Gastrocnemius medialis (tissue), 4 donors: Measurements from ENCODE around the gene SPRR2D. TPM values are rescaled to one million over a fixed set of nuclear protein-coding genes. Genes with fewer than 3 reads are reported as not detected.

Experiments used
- ATAC-seq, 2 donors: fragments of 150-250 bp; one replicate each; pipeline ENCODE4 v1.9.1; 2016
- DNase-seq, 2 donors: peaks; one replicate each; pipeline ENCODE4 v3.0.0-alpha.2; 2019
- H3K27ac ChIP-seq, 4 donors: fragments of 200-600 bp; sonication (generic); 1 replicate in 1 of 4; 2 replicates in 3 of 4; pipeline ENCODE4 v1.5.1; 2016 to 2018; ENCODE audit warnings: mild to moderate bottlenecking in 2 of 4, moderate library complexity in 1 of 4
- H3K27me3 ChIP-seq, 3 donors: fragments of 200-600 bp; sonication (generic) in 2 of 3; 1 replicate in 1 of 3; 2 replicates in 2 of 3; pipeline versions ENCODE4 v1.5.1 to v1.6.0; 2016 to 2019; ENCODE audit warnings: mild to moderate bottlenecking in 1 of 3, moderate library complexity in 1 of 3
- H3K36me3 ChIP-seq, 2 donors: fragments of 200-600 bp; sonication (generic) in 1 of 2; one replicate each; pipeline ENCODE4 v1.5.1; 2017 to 2018
- H3K4me1 ChIP-seq, 2 donors: fragments of 200-600 bp; sonication (generic) in 1 of 2; one replicate each; pipeline ENCODE4 v1.5.1; 2016 to 2017; ENCODE audit warnings: mild to moderate bottlenecking in 2 of 2
- H3K4me3 ChIP-seq, 4 donors: fragments of 200-600 bp; sonication (generic) in 3 of 4; 1 replicate in 1 of 4; 2 replicates in 3 of 4; pipeline ENCODE4 v1.5.1; 2016 to 2019; ENCODE audit warnings: mild to moderate bottlenecking in 2 of 4
- H3K9me3 ChIP-seq, 3 donors: fragments of 200-600 bp; sonication (generic) in 2 of 3; 1 replicate in 1 of 3; 2 replicates in 2 of 3; pipeline ENCODE4 v1.5.1; 2016 to 2019
- CTCF ChIP-seq, 5 experiments: fragments of 450-650 bp in 3 of 5; fragments of 200-600 bp in 2 of 5; sonication (generic) in 2 of 5; IDR thresholded peaks in 4 of 5; conservative IDR thresholded peaks in 1 of 5; 1 replicate in 4 of 5; 2 replicates in 1 of 5; pipeline ENCODE4 v1.5.1; 2016 to 2019; ENCODE audit warnings: antibody characterized with exemption in 5 of 5, mild to moderate bottlenecking in 3 of 5, moderate library complexity in 3 of 5
- POLR2A ChIP-seq, 2 donors: fragments of 450-650 bp; IDR thresholded peaks; one replicate each; pipeline ENCODE4 v1.6.1; 2017; ENCODE audit warnings: antibody characterized with exemption in 2 of 2, mild to moderate bottlenecking in 2 of 2, moderate library complexity in 2 of 2
- in situ Hi-C, 4 donors: fragments of 200-750 bp; cut with MboI; loops; one replicate each; pipeline versions ENCODE4 v1.15.0 to v1.8.0; 2017; ENCODE audit warnings: low sequenced_read_pairs in 4 of 4
- intact Hi-C: fragments of 100-400 bp; cut with DNase I; formaldehyde crosslinking; loops from one replicate; pipeline ENCODE4 v1.15.1; 2023; ENCODE audit warnings: low total_unique reads
- total RNA-seq, 4 donors: library from RNA; depleted of rRNA; stranded (reverse); fragments of >200 nt; gene quantifications; one replicate each; pipeline versions ENCODE4 v1.1.0 to v1.2.3, GENCODE V29; 2016

The SPRR2D gene
- total RNA-seq, 4 donors from 2014 or later: not detected

GRCh38 chr1:152999818-153000217, 41.1 kb downstream of the SPRR2D start:
- no peaks in the 10 kb centered on the region for H3K9me3 ChIP-seq
- no peaks in the 10 kb centered on the region for H3K36me3 ChIP-seq
- no peak overlapping the region for H3K27ac ChIP-seq
- intact Hi-C loops: no loop called here
- no peaks in the 10 kb centered on the region for H3K27me3 ChIP-seq
- no peaks in the 10 kb centered on the region for H3K4me1 ChIP-seq
- TF ChIP-seq POLR2A (IDR thresholded peaks at IDR 0.05) (no peak), CTCF (IDR thresholded peaks at IDR 0.05 in 4 of 5, conservative IDR thresholded peaks at IDR 0.05 in 1 of 5) (no peak)
- ATAC-seq (no peak), DNase-seq (no peak)
- H3K4me3 ChIP-seq: no peak overlapping the region
- in situ Hi-C loops: no loop called here

GRCh38 chr1:152998476-152998875, 42.4 kb downstream of the SPRR2D start:
- intact Hi-C loops: no loop called here
- H3K27me3 ChIP-seq: no peaks in the 10 kb centered on the region
- ATAC-seq: no peak
- no peak for DNase-seq
- H3K27ac ChIP-seq: no peak overlapping the region
- no peaks in the 10 kb centered on the region for H3K9me3 ChIP-seq
- in situ Hi-C loops: no loop called here
- H3K36me3 ChIP-seq: no peaks in the 10 kb centered on the region
- TF ChIP-seq POLR2A (IDR thresholded peaks at IDR 0.05) (no peak), CTCF (IDR thresholded peaks at IDR 0.05 in 4 of 5, conservative IDR thresholded peaks at IDR 0.05 in 1 of 5) (no peak)
- no peaks in the 10 kb centered on the region for H3K4me1 ChIP-seq
- H3K4me3 ChIP-seq: no peak overlapping the region

GRCh38 chr1:152997901-152998300, 43.0 kb downstream of the SPRR2D start:
- no peaks in the 10 kb centered on the region for H3K27me3 ChIP-seq
- H3K36me3 ChIP-seq: no peaks in the 10 kb centered on the region
- intact Hi-C loops (no loop called here), in situ Hi-C loops (no loop called here)
- DNase-seq (no peak), ATAC-seq (no peak)
- H3K9me3 ChIP-seq: no peaks in the 10 kb centered on the region
- no peak overlapping the region for H3K4me3 ChIP-seq
- no peak for TF ChIP-seq POLR2A (IDR thresholded peaks at IDR 0.05)
- no peak overlapping the region for H3K27ac ChIP-seq
- H3K4me1 ChIP-seq: no peaks in the 10 kb centered on the region

GRCh38 chr1:152996633-152997400, 44.1 kb downstream of the SPRR2D start:
- no peaks in the 10 kb centered on the region for H3K9me3 ChIP-seq
- no peak for TF ChIP-seq POLR2A (IDR thresholded peaks at IDR 0.05)
- no peak for TF ChIP-seq CTCF (IDR thresholded peaks at IDR 0.05 in 4 of 5, conservative IDR thresholded peaks at IDR 0.05 in 1 of 5)
- no peaks in the 10 kb centered on the region for H3K27me3 ChIP-seq
- no peaks in the 10 kb centered on the region for H3K36me3 ChIP-seq
- H3K4me3 ChIP-seq: no peak overlapping the region
- ATAC-seq (no peak), DNase-seq (no peak)
- in situ Hi-C loops (no loop called here), intact Hi-C loops (no loop called here)
- no peak overlapping the region for H3K27ac ChIP-seq
- H3K4me1 ChIP-seq: no peaks in the 10 kb centered on the region

- intact Hi-C loops (no loop called here), in situ Hi-C loops (no loop called here)
- H3K4me1 ChIP-seq: no peaks in the 10 kb centered on the region
- H3K36me3 ChIP-seq: no peaks in the 10 kb centered on the region
- DNase-seq (no peak), ATAC-seq (no peak)
- H3K4me3 ChIP-seq: no peak overlapping the region
- TF ChIP-seq CTCF (IDR thresholded peaks at IDR 0.05 in 4 of 5, conservative IDR thresholded peaks at IDR 0.05 in 1 of 5) (no peak), POLR2A (IDR thresholded peaks at IDR 0.05) (no peak)
- no peaks in the 10 kb centered on the region for H3K9me3 ChIP-seq
- no peaks in the 10 kb centered on the region for H3K27me3 ChIP-seq
- no peak overlapping the region for H3K27ac ChIP-seq
Measured at GRCh38 chr1:152995842-152996241, 45.1 kb downstream of the SPRR2D start.
